ENCODE measurements around the gene EQTN. TPM values are rescaled to one million over a fixed set of nuclear protein-coding genes. Genes with fewer than 3 reads are reported as not detected.

The EQTN gene
- not detected for total RNA-seq
- total RNA-seq (2013): not detected
- total RNA-seq: 0 to 0.09 (median 0) reads per million in 29 experiments

DNA sequence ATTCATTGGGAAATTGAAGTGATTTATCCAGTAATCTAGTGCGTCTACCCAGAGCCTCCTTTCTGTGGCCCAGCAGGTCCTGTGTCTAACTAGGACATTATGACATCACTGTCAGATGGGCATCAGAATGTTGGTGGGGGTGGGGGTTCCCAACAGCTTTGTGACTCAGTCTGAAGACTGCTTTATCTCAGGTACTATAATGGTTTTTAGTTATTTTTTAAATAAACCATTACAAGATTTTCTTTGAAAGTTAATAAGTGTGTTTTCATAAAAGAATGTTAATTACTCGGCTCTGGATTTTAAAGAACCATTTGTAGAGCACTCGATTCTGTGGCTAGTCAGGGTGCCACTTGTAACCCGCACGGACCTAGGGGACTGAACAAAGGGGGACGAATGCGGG is at the start of gene EQTN:
TSS of gene EQTN (minus strand) at position 101 of the 400 bp plus-strand sequence. CDS start at position 6, 95 bp downstream.
- DNase-seq (no peak), ATAC-seq (replicated peaks in 1 of 4) (no peak)
- H3K4me1 ChIP-seq (ENCODE audit: control insufficient read depth in 1 of 2, extremely low read depth in 1 of 2, insufficient read depth in 2 of 2, low read length in 2 of 2): no peaks in the 10 kb centered on the region
- Mint-ChIP-seq H3K4me1 (no peaks in the 10 kb centered on the region), H3K27ac (no peak within 1 kb of the TSS), H3K4me3 (no peak within 1 kb of the TSS), H3K27me3 (peaks cover 5 to 18% of the 10 kb centered on the region in 2 donors), H3K9me3 (no peaks in the 10 kb centered on the region), H3K36me3 (no peaks in the 10 kb centered on the region)
- CTCF ChIA-PET: interaction anchor here in 1 of 2 donors (0.6 kb wide), 1 partner anchor 127 kb away, joined by 3 read pairs; no protein-coding TSS in a partner anchor
- H3K27ac ChIP-seq (ENCODE audit: low read length): no peak within 1 kb of the TSS
- POLR2A ChIA-PET: no interaction called here
- H3K4me3 ChIP-seq (ENCODE audit: control insufficient read depth in 1 of 2, extremely low read depth in 1 of 2, low read length in 1 of 2): no peak within 1 kb of the TSS
- 81% methylated on average over 7 of the region's 7 CpGs for WGBS (ENCODE audit: insufficient coverage)
- H3K36me3 ChIP-seq (ENCODE audit: control insufficient read depth in 2 of 2, extremely low read depth in 1 of 2, insufficient read depth in 1 of 2, low read length in 1 of 2): no peaks in the 10 kb centered on the region
- no peaks in the 10 kb centered on the region for H3K27me3 ChIP-seq (replicated peaks in 1 of 2; ENCODE audit: control insufficient read depth in 2 of 2, extremely low read depth in 1 of 2, insufficient read depth in 2 of 2, low read length in 1 of 2)
- H3K9me3 ChIP-seq: no peaks in the 10 kb centered on the region

GRCh38 chr9:27344776-27345175 is 47.8 kb upstream of the EQTN start:
- Histone ChIP-seq H3K27ac (ENCODE audit: low read length) (no peak overlapping the region), H3K27me3 (replicated peaks in 1 of 2; ENCODE audit: control insufficient read depth in 2 of 2, extremely low read depth in 1 of 2, insufficient read depth in 2 of 2, low read length in 1 of 2) (no peaks in the 10 kb centered on the region), H3K4me3 (ENCODE audit: control insufficient read depth in 1 of 2, extremely low read depth in 1 of 2, low read length in 1 of 2) (no peak overlapping the region), H3K4me1 (ENCODE audit: control insufficient read depth in 1 of 2, extremely low read depth in 1 of 2, insufficient read depth in 2 of 2, low read length in 2 of 2) (no peaks in the 10 kb centered on the region), H3K36me3 (ENCODE audit: control insufficient read depth in 2 of 2, extremely low read depth in 1 of 2, insufficient read depth in 1 of 2, low read length in 1 of 2) (no peaks in the 10 kb centered on the region), H3K9me3 (no peaks in the 10 kb centered on the region)
- no peak overlapping the region for H3K27ac Mint-ChIP-seq
- ATAC-seq (replicated peaks in 1 of 4) (no peak), DNase-seq (no peak)
- ChIA-PET POLR2A (no interaction called here), CTCF (no interaction called here)
- no peaks in the 10 kb centered on the region for H3K36me3 Mint-ChIP-seq
- no peaks in the 10 kb centered on the region for H3K9me3 Mint-ChIP-seq
- WGBS (ENCODE audit: insufficient coverage): 89% methylated on average over 6 of the region's 7 CpGs
- no peaks in the 10 kb centered on the region for H3K4me1 Mint-ChIP-seq
- H3K4me3 Mint-ChIP-seq: no peak overlapping the region
- no peaks in the 10 kb centered on the region for H3K27me3 Mint-ChIP-seq

- peaks cover 0 to 2% of the 10 kb centered on the region in 2 experiments for H3K27me3 ChIP-seq (replicated peaks in 1 of 2; ENCODE audit: control insufficient read depth in 2 of 2, extremely low read depth in 1 of 2, insufficient read depth in 2 of 2, low read length in 1 of 2)
- Mint-ChIP-seq H3K4me1 (no peaks in the 10 kb centered on the region), H3K36me3 (no peaks in the 10 kb centered on the region), H3K27me3 (no peaks in the 10 kb centered on the region), H3K4me3 (no peak overlapping the region), H3K27ac (no peak overlapping the region), H3K9me3 (no peaks in the 10 kb centered on the region)
- POLR2A ChIA-PET: no interaction called here
- no peak overlapping the region for H3K27ac ChIP-seq (ENCODE audit: low read length)
- no peaks in the 10 kb centered on the region for H3K4me1 ChIP-seq (ENCODE audit: control insufficient read depth in 1 of 2, extremely low read depth in 1 of 2, insufficient read depth in 2 of 2, low read length in 2 of 2)
- no peak overlapping the region for H3K4me3 ChIP-seq (ENCODE audit: control insufficient read depth in 1 of 2, extremely low read depth in 1 of 2, low read length in 1 of 2)
- DNase-seq (no peak), ATAC-seq (replicated peaks in 1 of 4) (no peak)
- no peaks in the 10 kb centered on the region for H3K9me3 ChIP-seq
- 87% methylated on average over 7 of the region's 9 CpGs for WGBS (ENCODE audit: insufficient coverage)
- no peaks in the 10 kb centered on the region for H3K36me3 ChIP-seq (ENCODE audit: control insufficient read depth in 2 of 2, extremely low read depth in 1 of 2, insufficient read depth in 1 of 2, low read length in 1 of 2)
- CTCF ChIA-PET: no interaction called here
Measured at GRCh38 chr9:27341545-27342294, 44.8 kb upstream of the EQTN start.

- CTCF ChIA-PET: interaction anchor here in 1 of 2 donors (0.9 kb wide), 1 partner anchor 13 kb away, joined by 3 read pairs; no protein-coding TSS in a partner anchor
- DNase-seq (no peak), ATAC-seq (replicated peaks in 1 of 4) (no peak)
- Mint-ChIP-seq H3K27me3 (no peaks in the 10 kb centered on the region), H3K27ac (no peak overlapping the region), H3K9me3 (no peaks in the 10 kb centered on the region), H3K4me3 (no peak overlapping the region), H3K36me3 (no peaks in the 10 kb centered on the region), H3K4me1 (no peaks in the 10 kb centered on the region)
- H3K9me3 ChIP-seq: no peaks in the 10 kb centered on the region
- H3K36me3 ChIP-seq (ENCODE audit: control insufficient read depth in 2 of 2, extremely low read depth in 1 of 2, insufficient read depth in 1 of 2, low read length in 1 of 2): no peaks in the 10 kb centered on the region
- POLR2A ChIA-PET: no interaction called here
- 87% methylated on average over 2 of the region's 7 CpGs for WGBS (ENCODE audit: insufficient coverage)
- no peak overlapping the region for H3K4me3 ChIP-seq (ENCODE audit: control insufficient read depth in 1 of 2, extremely low read depth in 1 of 2, low read length in 1 of 2)
- peaks cover 0 to 2% of the 10 kb centered on the region in 2 experiments for H3K27me3 ChIP-seq (replicated peaks in 1 of 2; ENCODE audit: control insufficient read depth in 2 of 2, extremely low read depth in 1 of 2, insufficient read depth in 2 of 2, low read length in 1 of 2)
- H3K27ac ChIP-seq (ENCODE audit: low read length): no peak overlapping the region
- no peaks in the 10 kb centered on the region for H3K4me1 ChIP-seq (ENCODE audit: control insufficient read depth in 1 of 2, extremely low read depth in 1 of 2, insufficient read depth in 2 of 2, low read length in 2 of 2)
Measured at GRCh38 chr9:27340961-27341511, 44.1 kb upstream of the EQTN start.

- Histone ChIP-seq H3K9me3 (no peaks in the 10 kb centered on the region), H3K4me1 (ENCODE audit: control insufficient read depth in 1 of 2, extremely low read depth in 1 of 2, insufficient read depth in 2 of 2, low read length in 2 of 2) (no peaks in the 10 kb centered on the region), H3K27ac (ENCODE audit: low read length) (no peak overlapping the region), H3K27me3 (replicated peaks in 1 of 2; ENCODE audit: control insufficient read depth in 2 of 2, extremely low read depth in 1 of 2, insufficient read depth in 2 of 2, low read length in 1 of 2) (peaks cover 0 to 2% of the 10 kb centered on the region in 2 experiments), H3K36me3 (ENCODE audit: control insufficient read depth in 2 of 2, extremely low read depth in 1 of 2, insufficient read depth in 1 of 2, low read length in 1 of 2) (no peaks in the 10 kb centered on the region), H3K4me3 (ENCODE audit: control insufficient read depth in 1 of 2, extremely low read depth in 1 of 2, low read length in 1 of 2) (no peak overlapping the region)
- no peak for DNase-seq
- ChIA-PET POLR2A (no interaction called here), CTCF (interaction anchor here (0.7 to 0.9 kb wide), 2 partner anchors 12 to 96 kb away, joined by 3 read pairs; no protein-coding TSS in a partner anchor)
- Mint-ChIP-seq H3K27me3 (no peaks in the 10 kb centered on the region), H3K9me3 (no peaks in the 10 kb centered on the region), H3K36me3 (no peaks in the 10 kb centered on the region), H3K4me3 (no peak overlapping the region), H3K27ac (no peak overlapping the region), H3K4me1 (no peaks in the 10 kb centered on the region)
- no peak for ATAC-seq (replicated peaks in 1 of 4)
- WGBS (ENCODE audit: insufficient coverage): 84% methylated on average over 4 of the region's 5 CpGs
Measured at GRCh38 chr9:27340285-27340674, 43.3 kb upstream of the EQTN start.

DNA sequence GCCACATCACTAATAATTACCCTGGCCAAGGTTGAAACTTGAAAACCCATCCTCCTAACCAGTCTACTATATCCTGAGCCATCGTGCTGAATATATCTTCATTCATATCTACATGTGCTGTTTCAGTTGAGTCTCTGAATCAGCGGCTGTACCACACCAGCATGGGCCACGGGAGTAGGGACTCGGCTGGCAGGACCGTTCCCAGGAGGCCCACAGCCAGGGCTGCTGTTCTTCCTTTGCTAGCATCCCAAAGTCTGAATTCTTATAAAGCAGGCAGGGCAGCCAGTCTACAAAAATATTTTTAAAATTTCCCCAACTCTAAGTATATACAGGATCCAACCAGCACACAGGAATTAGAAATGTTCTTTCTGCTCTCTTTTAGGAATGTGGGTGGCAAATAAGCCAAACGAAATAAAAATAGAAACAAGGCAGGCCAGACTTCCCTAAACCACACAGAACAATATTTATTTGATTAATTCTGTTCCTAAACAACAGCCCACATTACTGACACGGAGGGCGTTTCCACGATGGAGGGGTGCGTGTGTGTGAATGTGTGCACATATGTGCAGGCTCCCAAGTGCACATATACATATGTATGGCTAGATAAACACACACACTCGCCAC is 42.8 kb upstream of the EQTN start:
- H3K4me1 ChIP-seq (ENCODE audit: control insufficient read depth in 1 of 2, extremely low read depth in 1 of 2, insufficient read depth in 2 of 2, low read length in 2 of 2): no peaks in the 10 kb centered on the region
- DNase-seq (no peak), ATAC-seq (replicated peaks in 1 of 4) (no peak)
- 89% methylated on average over 6 of the region's 11 CpGs for whole genome bisulfite sequencing (ENCODE audit: insufficient coverage)
- no peaks in the 10 kb centered on the region for H3K27me3 Mint-ChIP-seq
- ChIA-PET CTCF (interaction anchor here in 1 of 2 donors (0.7 kb wide), 1 partner anchor 97 kb away, joined by 3 read pairs; no protein-coding TSS in a partner anchor), POLR2A (no interaction called here)
- H3K4me3 Mint-ChIP-seq: no peak overlapping the region
- H3K4me3 ChIP-seq (ENCODE audit: control insufficient read depth in 1 of 2, extremely low read depth in 1 of 2, low read length in 1 of 2): no peak overlapping the region
- peaks cover 0 to 2% of the 10 kb centered on the region in 2 experiments for H3K27me3 ChIP-seq (replicated peaks in 1 of 2; ENCODE audit: control insufficient read depth in 2 of 2, extremely low read depth in 1 of 2, insufficient read depth in 2 of 2, low read length in 1 of 2)
- no peaks in the 10 kb centered on the region for H3K9me3 Mint-ChIP-seq
- no peaks in the 10 kb centered on the region for H3K36me3 ChIP-seq (ENCODE audit: control insufficient read depth in 2 of 2, extremely low read depth in 1 of 2, insufficient read depth in 1 of 2, low read length in 1 of 2)
- no peak overlapping the region for H3K27ac Mint-ChIP-seq
- no peak overlapping the region for H3K27ac ChIP-seq (ENCODE audit: low read length)
- no peaks in the 10 kb centered on the region for H3K4me1 Mint-ChIP-seq
- no peaks in the 10 kb centered on the region for H3K36me3 Mint-ChIP-seq
- no peaks in the 10 kb centered on the region for H3K9me3 ChIP-seq
